Panc1 (cell line): ENCODE data around the gene MCM6. TPM values are rescaled to one million over a fixed set of nuclear protein-coding genes. Genes with fewer than 3 reads are reported as not detected.

ENCODE experiments used
- total RNA-seq: library from RNA; stranded (reverse); gene quantifications from one replicate; pipeline ENCODE4 v1.2.1, GENCODE V29; 2021; ENCODE audit not compliant: unreplicated experiment

Gene MCM6
- total RNA-seq, 1 experiment from 2014 or later = 54.3 TPM

Other genes with a start within 250 kb of the MCM6 start
- 83.7 TPM for gene UBXN4, start 134.6 kb downstream of the MCM6 start, total RNA-seq
- not detected for gene LCT, start 39.3 kb downstream of the MCM6 start, total RNA-seq
- gene DARS1, start 109.2 kb upstream of the MCM6 start, total RNA-seq = 85.3 TPM
- 1.1 TPM for gene CXCR4, start 241.7 kb upstream of the MCM6 start, total RNA-seq